ENCODE results near the gene MYO9A. TPM values are rescaled to one million over a fixed set of nuclear protein-coding genes. Genes with fewer than 3 reads are reported as not detected.
A peak's percentile ranks its signal among the peaks of the same experiment; 100 is the strongest.

The MYO9A gene
- total RNA-seq, 1 experiment from 2014 or later, result 41.6 TPM

- TF ChIP-seq, protein P1, sequence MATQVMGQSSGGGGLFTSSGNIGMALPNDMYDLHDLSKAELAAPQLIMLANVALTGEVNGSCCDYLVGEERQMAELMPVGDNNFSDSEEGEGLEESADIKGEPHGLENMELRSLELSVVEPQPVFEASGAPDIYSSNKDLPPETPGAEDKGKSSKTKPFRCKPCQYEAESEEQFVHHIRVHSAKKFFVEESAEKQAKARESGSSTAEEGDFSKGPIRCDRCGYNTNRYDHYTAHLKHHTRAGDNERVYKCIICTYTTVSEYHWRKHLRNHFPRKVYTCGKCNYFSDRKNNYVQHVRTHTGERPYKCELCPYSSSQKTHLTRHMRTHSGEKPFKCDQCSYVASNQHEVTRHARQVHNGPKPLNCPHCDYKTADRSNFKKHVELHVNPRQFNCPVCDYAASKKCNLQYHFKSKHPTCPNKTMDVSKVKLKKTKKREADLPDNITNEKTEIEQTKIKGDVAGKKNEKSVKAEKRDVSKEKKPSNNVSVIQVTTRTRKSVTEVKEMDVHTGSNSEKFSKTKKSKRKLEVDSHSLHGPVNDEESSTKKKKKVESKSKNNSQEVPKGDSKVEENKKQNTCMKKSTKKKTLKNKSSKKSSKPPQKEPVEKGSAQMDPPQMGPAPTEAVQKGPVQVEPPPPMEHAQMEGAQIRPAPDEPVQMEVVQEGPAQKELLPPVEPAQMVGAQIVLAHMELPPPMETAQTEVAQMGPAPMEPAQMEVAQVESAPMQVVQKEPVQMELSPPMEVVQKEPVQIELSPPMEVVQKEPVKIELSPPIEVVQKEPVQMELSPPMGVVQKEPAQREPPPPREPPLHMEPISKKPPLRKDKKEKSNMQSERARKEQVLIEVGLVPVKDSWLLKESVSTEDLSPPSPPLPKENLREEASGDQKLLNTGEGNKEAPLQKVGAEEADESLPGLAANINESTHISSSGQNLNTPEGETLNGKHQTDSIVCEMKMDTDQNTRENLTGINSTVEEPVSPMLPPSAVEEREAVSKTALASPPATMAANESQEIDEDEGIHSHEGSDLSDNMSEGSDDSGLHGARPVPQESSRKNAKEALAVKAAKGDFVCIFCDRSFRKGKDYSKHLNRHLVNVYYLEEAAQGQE (IDR thresholded peaks at IDR 0.05; ENCODE audit: insufficient read depth in 1 of 2, low read depth in 2 of 2, low read length in 1 of 2), result no peak
- no peak for TF ChIP-seq POLR2AphosphoS5 (IDR thresholded peaks at IDR 0.05; ENCODE audit: low read depth, low read length)
- TF ChIP-seq, protein P2, sequence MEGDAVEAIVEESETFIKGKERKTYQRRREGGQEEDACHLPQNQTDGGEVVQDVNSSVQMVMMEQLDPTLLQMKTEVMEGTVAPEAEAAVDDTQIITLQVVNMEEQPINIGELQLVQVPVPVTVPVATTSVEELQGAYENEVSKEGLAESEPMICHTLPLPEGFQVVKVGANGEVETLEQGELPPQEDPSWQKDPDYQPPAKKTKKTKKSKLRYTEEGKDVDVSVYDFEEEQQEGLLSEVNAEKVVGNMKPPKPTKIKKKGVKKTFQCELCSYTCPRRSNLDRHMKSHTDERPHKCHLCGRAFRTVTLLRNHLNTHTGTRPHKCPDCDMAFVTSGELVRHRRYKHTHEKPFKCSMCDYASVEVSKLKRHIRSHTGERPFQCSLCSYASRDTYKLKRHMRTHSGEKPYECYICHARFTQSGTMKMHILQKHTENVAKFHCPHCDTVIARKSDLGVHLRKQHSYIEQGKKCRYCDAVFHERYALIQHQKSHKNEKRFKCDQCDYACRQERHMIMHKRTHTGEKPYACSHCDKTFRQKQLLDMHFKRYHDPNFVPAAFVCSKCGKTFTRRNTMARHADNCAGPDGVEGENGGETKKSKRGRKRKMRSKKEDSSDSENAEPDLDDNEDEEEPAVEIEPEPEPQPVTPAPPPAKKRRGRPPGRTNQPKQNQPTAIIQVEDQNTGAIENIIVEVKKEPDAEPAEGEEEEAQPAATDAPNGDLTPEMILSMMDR (IDR thresholded peaks at IDR 0.05), result no peak
- no peak for TF ChIP-seq TCF7L2 (IDR thresholded peaks at IDR 0.05; ENCODE audit: low read depth, low read length)
- no peak for TF ChIP-seq SIN3A (IDR thresholded peaks at IDR 0.05; ENCODE audit: borderline replicate concordance, insufficient read depth, low read depth, low read length)
- Histone ChIP-seq H3K4me1 (ENCODE audit: control insufficient read depth, insufficient read depth, low read length) (no peaks in the 10 kb centered on the region), H3K27ac (ENCODE audit: low read length) (no peak overlapping the region), H3K36me3 (ENCODE audit: control insufficient read depth, insufficient read depth, low read length) (no peaks in the 10 kb centered on the region), H3K4me3 (ENCODE audit: low read depth in 2 of 2, low read length in 2 of 2) (no peak overlapping the region), H3K9me3 (ENCODE audit: control insufficient read depth, insufficient read depth, low read depth, low read length) (no peaks in the 10 kb centered on the region; the same call in 1 of the 2 replicates), H3K27me3 (ENCODE audit: control insufficient read depth, insufficient read depth, low read length) (no peaks in the 10 kb centered on the region)
- intact Hi-C loops (cut with micrococcal nuclease; ENCODE audit: unreplicated experiment) (no loop called here), in situ Hi-C loops (cut with HindIII; ENCODE audit: low pct_unique_long_range_greater_than_20kb, low sequenced_read_pairs) (no loop called here)
- POLR2A ChIA-PET, result no interaction called here
- no TSS peak for BruUV-seq (replicated peaks)
- ATAC-seq, result peak; percentile 48
- no peak for DNase-seq (ENCODE audit: low read depth, low spot score)
- CTCF ChIA-PET, result no interaction called here
Measured at GRCh38 chr15:71790081-71790480, 327.9 kb downstream of the MYO9A start.

DNA sequence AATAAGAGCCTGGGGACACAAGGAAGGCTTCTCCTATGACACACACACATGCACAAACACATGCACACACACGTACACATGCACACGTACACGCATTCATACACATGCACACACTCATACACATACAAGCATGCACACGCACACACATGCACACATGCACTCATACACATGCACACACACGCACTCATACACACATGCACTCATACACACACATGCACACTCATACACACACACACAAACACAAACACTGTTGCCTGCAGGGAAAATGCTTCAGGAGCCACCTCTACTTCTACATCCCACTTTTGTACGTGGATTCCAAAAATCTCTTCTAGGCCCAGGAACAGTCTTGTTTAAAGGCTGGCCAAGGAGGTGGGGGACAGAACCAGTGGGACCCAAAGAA lies 328.3 kb downstream of the MYO9A start:
- no peak for DNase-seq (ENCODE audit: low read depth, low spot score)
- H3K36me3 ChIP-seq (ENCODE audit: control insufficient read depth, insufficient read depth, low read length), result no peaks in the 10 kb centered on the region
- no peaks in the 10 kb centered on the region for H3K27me3 ChIP-seq (ENCODE audit: control insufficient read depth, insufficient read depth, low read length)
- no peaks in the 10 kb centered on the region for H3K4me1 ChIP-seq (ENCODE audit: control insufficient read depth, insufficient read depth, low read length)
- no peak for ATAC-seq
- H3K9me3 ChIP-seq (ENCODE audit: control insufficient read depth, insufficient read depth, low read depth, low read length), result no peaks in the 10 kb centered on the region; the same call in 1 of the 2 replicates
- in situ Hi-C loops (cut with HindIII; ENCODE audit: low pct_unique_long_range_greater_than_20kb, low sequenced_read_pairs) (no loop called here), intact Hi-C loops (cut with micrococcal nuclease; ENCODE audit: unreplicated experiment) (no loop called here)
- H3K27ac ChIP-seq (ENCODE audit: low read length), result no peak overlapping the region
- TF ChIP-seq SIN3A (IDR thresholded peaks at IDR 0.05; ENCODE audit: borderline replicate concordance, insufficient read depth, low read depth, low read length) (no peak), TCF7L2 (IDR thresholded peaks at IDR 0.05; ENCODE audit: low read depth, low read length) (no peak)
- POLR2A ChIA-PET, result no interaction called here
- H3K4me3 ChIP-seq (ENCODE audit: low read depth in 2 of 2, low read length in 2 of 2), result no peak overlapping the region
- BruUV-seq (replicated peaks), result no TSS peak
- CTCF ChIA-PET, result no interaction called here

GRCh38 chr15:71788646-71789579 lies 329.0 kb downstream of the MYO9A start:
- Histone ChIP-seq H3K36me3 (ENCODE audit: control insufficient read depth, insufficient read depth, low read length) (no peaks in the 10 kb centered on the region), H3K9me3 (ENCODE audit: control insufficient read depth, insufficient read depth, low read depth, low read length) (no peaks in the 10 kb centered on the region; the same call in 1 of the 2 replicates), H3K27ac (ENCODE audit: low read length) (no peak overlapping the region), H3K4me3 (ENCODE audit: low read depth in 2 of 2, low read length in 2 of 2) (no peak overlapping the region), H3K4me1 (ENCODE audit: control insufficient read depth, insufficient read depth, low read length) (no peaks in the 10 kb centered on the region), H3K27me3 (ENCODE audit: control insufficient read depth, insufficient read depth, low read length) (no peaks in the 10 kb centered on the region)
- DNase-seq (ENCODE audit: low read depth, low spot score), result no peak
- BruUV-seq (replicated peaks), result no TSS peak
- ChIA-PET CTCF (no interaction called here), POLR2A (interaction anchor here (0.8 kb wide), 1 partner anchor 13 kb away, joined by 3 read pairs; no protein-coding TSS in a partner anchor)
- intact Hi-C loops (cut with micrococcal nuclease; ENCODE audit: unreplicated experiment) (no loop called here), in situ Hi-C loops (cut with HindIII; ENCODE audit: low pct_unique_long_range_greater_than_20kb, low sequenced_read_pairs) (no loop called here)
- no peak for ATAC-seq
- TF ChIP-seq, protein P1 (IDR thresholded peaks at IDR 0.05; ENCODE audit: insufficient read depth in 1 of 2, low read depth in 2 of 2, low read length in 1 of 2), result no peak
- TF ChIP-seq TCF7L2 (IDR thresholded peaks at IDR 0.05; ENCODE audit: low read depth, low read length) (no peak), POLR2AphosphoS5 (IDR thresholded peaks at IDR 0.05; ENCODE audit: low read depth, low read length) (no peak), SIN3A (IDR thresholded peaks at IDR 0.05; ENCODE audit: borderline replicate concordance, insufficient read depth, low read depth, low read length) (no peak)
- TF ChIP-seq, protein P2 (IDR thresholded peaks at IDR 0.05), result no peak

Data from Panc1 (cell line).